CD4-positive, CD25-positive, alpha-beta regulatory T cell (primary cell): ENCODE data around the gene CDKN2AIP. TPM values are rescaled to one million over a fixed set of nuclear protein-coding genes. Genes with fewer than 3 reads are reported as not detected.

Experiments used
- ATAC-seq, 2 donors: fragments of 150-1000 bp; cut with Tn5 transposase; one replicate each; pipeline ENCODE4 v1.10.0; 2021; ENCODE audit warnings: low read depth in 2 of 2, moderate number of reproducible peaks in 2 of 2, moderate library complexity in 1 of 2
- DNase-seq, 3 donors: peaks; one replicate each; pipeline versions ENCODE4 v3.0.0 to v3.0.0-alpha.2; 2012 to 2022; ENCODE audit warnings: mixed read lengths in 1 of 3
- H3K27ac ChIP-seq: one replicate; pipeline ENCODE4 v1.7.0; 2013; ENCODE audit warnings: mild to moderate bottlenecking, low read length; ENCODE audit not compliant: insufficient read depth, poor library complexity, severe bottlenecking
- H3K27me3 ChIP-seq: one replicate; pipeline ENCODE4 v1.7.0; 2013; ENCODE audit warnings: low read length; ENCODE audit not compliant: control insufficient read depth, insufficient read depth
- H3K36me3 ChIP-seq: one replicate; pipeline ENCODE4 v1.7.0; 2013; ENCODE audit warnings: mild to moderate bottlenecking, low read length, moderate library complexity; ENCODE audit not compliant: control insufficient read depth, insufficient read depth
- H3K4me1 ChIP-seq: 2 replicates; pipeline ENCODE4 v1.7.0; 2013; ENCODE audit warnings: mild to moderate bottlenecking, low read length; ENCODE audit not compliant: insufficient read depth, control insufficient read depth, poor library complexity, severe bottlenecking
- H3K4me3 ChIP-seq: one replicate; pipeline ENCODE4 v1.7.0; 2013; ENCODE audit warnings: low read depth, mild to moderate bottlenecking, low read length, moderate library complexity
- H3K9me3 ChIP-seq, 2 experiments: 1 replicate in 1 of 2; 2 replicates in 1 of 2; pipeline ENCODE4 v1.7.0; 2013; ENCODE audit warnings: low read length in 2 of 2, mild to moderate bottlenecking in 1 of 2, moderate library complexity in 1 of 2; ENCODE audit not compliant: control insufficient read depth in 2 of 2
- H3K27ac Mint-ChIP-seq, 3 donors: one replicate each; pipeline ENCODE4 v1.8.0; 2020 to 2022; ENCODE audit warnings: mild to moderate bottlenecking in 3 of 3, mixed read lengths in 3 of 3, moderate library complexity in 2 of 3
- H3K27me3 Mint-ChIP-seq: one replicate; pipeline ENCODE4 v1.8.0; 2022; ENCODE audit warnings: mild to moderate bottlenecking, mixed read lengths
- H3K36me3 Mint-ChIP-seq: one replicate; pipeline ENCODE4 v1.8.0; 2020; ENCODE audit warnings: mixed read lengths
- H3K4me1 Mint-ChIP-seq, 4 donors: one replicate each; pipeline ENCODE4 v1.8.0; 2020 to 2022; ENCODE audit warnings: mixed read lengths in 4 of 4, mild to moderate bottlenecking in 1 of 4
- H3K4me3 Mint-ChIP-seq, 4 donors: one replicate each; pipeline ENCODE4 v1.8.0; 2020 to 2022; ENCODE audit warnings: mild to moderate bottlenecking in 4 of 4, mixed read lengths in 4 of 4, moderate library complexity in 3 of 4
- H3K9me3 Mint-ChIP-seq, 7 donors: one replicate each; pipeline ENCODE4 v1.8.0; 2020 to 2022; ENCODE audit warnings: mixed read lengths in 7 of 7, mild to moderate bottlenecking in 3 of 7, moderate library complexity in 2 of 7
- polyA plus RNA-seq, 4 donors: library from polyadenylated mRNA; unstranded; fragments of 300-500 nt; fragmentation: Illumina TruSeq; gene quantifications; one replicate each; pipeline ENCODE4 v1.2.3, GENCODE V29; 2021
- total RNA-seq: library from RNA; stranded (reverse); gene quantifications from one replicate; pipeline ENCODE4 v1.2.3, GENCODE V29; 2022

Gene CDKN2AIP
- total and polyA plus RNA-seq, 5 donors from 2014 or later = 23.0 to 46.4 (median 32.5) TPM

GRCh38 chr4:183416879-183417755, 27.3 kb upstream of the CDKN2AIP start:
- Mint-ChIP-seq H3K4me1 (no peaks in the 10 kb centered on the region), H3K4me3 (no peak overlapping the region), H3K9me3 (no peaks in the 10 kb centered on the region), H3K27ac (peak overlapping the region in 2 of 3 donors; percentile 38 to 68), H3K27me3 (peaks cover 4% of the 10 kb centered on the region), H3K36me3 (no peaks in the 10 kb centered on the region)
- ATAC-seq (no peak), DNase-seq (no peak)
- Histone ChIP-seq H3K27me3 (no peaks in the 10 kb centered on the region), H3K9me3 (no peaks in the 10 kb centered on the region), H3K4me1 (no peaks in the 10 kb centered on the region), H3K4me3 (no peak overlapping the region), H3K27ac (no peak overlapping the region), H3K36me3 (no peaks in the 10 kb centered on the region)

GRCh38 chr4:183422962-183423631, 21.3 kb upstream of the CDKN2AIP start:
- no peaks in the 10 kb centered on the region for H3K36me3 ChIP-seq
- no peak overlapping the region for H3K27ac ChIP-seq
- peaks cover 4% of the 10 kb centered on the region for H3K27me3 Mint-ChIP-seq
- no peaks in the 10 kb centered on the region for H3K27me3 ChIP-seq
- H3K36me3 Mint-ChIP-seq = no peaks in the 10 kb centered on the region
- no peak overlapping the region for H3K4me3 ChIP-seq
- no peaks in the 10 kb centered on the region for H3K9me3 Mint-ChIP-seq
- peaks cover 5% of the 10 kb centered on the region for H3K4me1 ChIP-seq
- peak overlapping the region in 1 of 3 donors; percentile 52 for H3K27ac Mint-ChIP-seq
- ATAC-seq = no peak
- peaks cover 0 to 12% (median 7%) of the 10 kb centered on the region in 4 donors for H3K4me1 Mint-ChIP-seq
- no peak overlapping the region for H3K4me3 Mint-ChIP-seq
- no peaks in the 10 kb centered on the region for H3K9me3 ChIP-seq
- DNase-seq = no peak

- ATAC-seq = no peak
- Mint-ChIP-seq H3K36me3 (no peaks in the 10 kb centered on the region), H3K27me3 (peaks cover 4% of the 10 kb centered on the region)
These were observed 20.2 kb upstream of the CDKN2AIP start for GRCh38 chr4:183424109-183424744.

GRCh38 chr4:183426507-183426906, 17.9 kb upstream of the CDKN2AIP start:
- Histone ChIP-seq H3K27ac (no peak overlapping the region), H3K4me1 (peaks cover 23% of the 10 kb centered on the region), H3K36me3 (no peaks in the 10 kb centered on the region), H3K4me3 (peak overlapping the region; percentile 37), H3K9me3 (no peaks in the 10 kb centered on the region), H3K27me3 (no peaks in the 10 kb centered on the region)
- peaks cover 0 to 2% (median 0%) of the 10 kb centered on the region in 7 donors for H3K9me3 Mint-ChIP-seq
- peak in 1 of 3 donors; percentile 60 for DNase-seq
- no peaks in the 10 kb centered on the region for H3K36me3 Mint-ChIP-seq
- no peak for ATAC-seq
- H3K4me1 Mint-ChIP-seq = peaks cover 6 to 35% (median 20%) of the 10 kb centered on the region in 4 donors
- peak overlapping the region in 3 of 4 donors; percentile 19 to 66 (median 37) for H3K4me3 Mint-ChIP-seq
- peak overlapping the region; percentile 79 to 96 (median 90) for H3K27ac Mint-ChIP-seq
- H3K27me3 Mint-ChIP-seq = peaks cover 4% of the 10 kb centered on the region

More at GRCh38 chr4:183424109-183424744, 20.2 kb upstream of the CDKN2AIP start:
- peaks cover 5% of the 10 kb centered on the region for H3K4me1 ChIP-seq
- H3K27ac Mint-ChIP-seq = peak overlapping the region in 2 of 3 donors; percentile 51 to 61
- no peak overlapping the region for H3K4me3 ChIP-seq
- no peak overlapping the region for H3K27ac ChIP-seq
- H3K4me3 Mint-ChIP-seq = peak overlapping the region in 1 of 4 donors; percentile 69
- DNase-seq = no peak
- H3K9me3 ChIP-seq = no peaks in the 10 kb centered on the region
- no peaks in the 10 kb centered on the region for H3K36me3 ChIP-seq
- no peaks in the 10 kb centered on the region for H3K27me3 ChIP-seq
- H3K9me3 Mint-ChIP-seq = no peaks in the 10 kb centered on the region
- peaks cover 0 to 15% (median 7%) of the 10 kb centered on the region in 4 donors for H3K4me1 Mint-ChIP-seq

- Histone ChIP-seq H3K27me3 (no peaks in the 10 kb centered on the region), H3K27ac (no peak overlapping the region), H3K4me3 (no peak overlapping the region), H3K9me3 (no peaks in the 10 kb centered on the region), H3K36me3 (no peaks in the 10 kb centered on the region), H3K4me1 (peaks cover 33% of the 10 kb centered on the region)
- peak overlapping the region in 2 of 3 donors; percentile 62 to 83 for H3K27ac Mint-ChIP-seq
- DNase-seq (no peak), ATAC-seq (no peak)
- H3K36me3 Mint-ChIP-seq = no peaks in the 10 kb centered on the region
- H3K27me3 Mint-ChIP-seq = no peaks in the 10 kb centered on the region
- H3K4me1 Mint-ChIP-seq = peaks cover 6 to 55% (median 21%) of the 10 kb centered on the region in 4 donors
- H3K4me3 Mint-ChIP-seq = no peak overlapping the region
- H3K9me3 Mint-ChIP-seq = peaks cover 0 to 2% (median 0%) of the 10 kb centered on the region in 7 donors
These were observed 14.9 kb upstream of the CDKN2AIP start for GRCh38 chr4:183429489-183429888.

- Histone ChIP-seq H3K4me1 (peaks cover 33% of the 10 kb centered on the region), H3K9me3 (no peaks in the 10 kb centered on the region), H3K4me3 (peak overlapping the region; percentile 60), H3K27ac (peak overlapping the region; percentile 60), H3K36me3 (no peaks in the 10 kb centered on the region), H3K27me3 (no peaks in the 10 kb centered on the region)
- H3K9me3 Mint-ChIP-seq = peaks cover 0 to 2% (median 0%) of the 10 kb centered on the region in 7 donors
- peaks cover 6 to 56% (median 21%) of the 10 kb centered on the region in 4 donors for H3K4me1 Mint-ChIP-seq
- H3K27me3 Mint-ChIP-seq = no peaks in the 10 kb centered on the region
- DNase-seq = peak in 2 of 3 donors; percentile 45 to 82
- H3K27ac Mint-ChIP-seq = peak overlapping the region; percentile 83 to 94 (median 91)
- peak overlapping the region; percentile 64 to 86 (median 70) for H3K4me3 Mint-ChIP-seq
- ATAC-seq = peak; percentile 89 to 95
- no peaks in the 10 kb centered on the region for H3K36me3 Mint-ChIP-seq
These were observed 14.0 kb upstream of the CDKN2AIP start for GRCh38 chr4:183430317-183430993.

GRCh38 chr4:183430994-183431347, 13.5 kb upstream of the CDKN2AIP start:
- Histone ChIP-seq H3K4me1 (peaks cover 33% of the 10 kb centered on the region), H3K27me3 (no peaks in the 10 kb centered on the region), H3K36me3 (no peaks in the 10 kb centered on the region), H3K27ac (peak overlapping the region; percentile 60), H3K4me3 (peak overlapping the region; percentile 60), H3K9me3 (no peaks in the 10 kb centered on the region)
- H3K4me3 Mint-ChIP-seq = peak overlapping the region; percentile 64 to 86 (median 70)
- H3K9me3 Mint-ChIP-seq = peaks cover 0 to 2% (median 0%) of the 10 kb centered on the region in 7 donors
- H3K27me3 Mint-ChIP-seq = no peaks in the 10 kb centered on the region
- ATAC-seq (peak; percentile 14 to 36), DNase-seq (no peak)
- no peaks in the 10 kb centered on the region for H3K36me3 Mint-ChIP-seq
- peak overlapping the region; percentile 83 to 94 (median 91) for H3K27ac Mint-ChIP-seq
- peaks cover 6 to 55% (median 21%) of the 10 kb centered on the region in 4 donors for H3K4me1 Mint-ChIP-seq
